Astrocyte of the spinal cord (primary cell): ENCODE measurements around the gene LRRC8D.

ENCODE experiments used
- DNase-seq: peaks from one replicate; pipeline ENCODE4 v3.0.0; 2011; ENCODE audit warnings: low read depth, low spot score
- H3K4me3 ChIP-seq: 2 replicates; pipeline ENCODE4 v1.5.1; 2011; ENCODE audit warnings: low read depth, mild to moderate bottlenecking, low read length, moderate library complexity
- CTCF ChIP-seq: IDR thresholded peaks from 2 replicates; pipeline ENCODE4 v1.5.1; 2012; ENCODE audit warnings: low read depth, mild to moderate bottlenecking, low read length, inconsistent platforms
- in situ Hi-C: cut with HindIII; loops from 2 replicates; pipeline ENCODE4 v1.10.0; 2017; ENCODE audit warnings: low sequenced_read_pairs

Gene LRRC8D

GRCh38 chr1:89930579-89930978, 109.7 kb downstream of the LRRC8D start:
- in situ Hi-C loops, result no loop called here
- DNase-seq, result no peak
- no peak overlapping the region for H3K4me3 ChIP-seq
- TF ChIP-seq CTCF, result no peak

- DNase-seq, result no peak
- in situ Hi-C loops, result no loop called here
- no peak for TF ChIP-seq CTCF
- no peak overlapping the region for H3K4me3 ChIP-seq
Observed at GRCh38 chr1:89931964-89932363, 111.1 kb downstream of the LRRC8D start.

GRCh38 chr1:89932598-89933364, 111.9 kb downstream of the LRRC8D start:
- no peak overlapping the region for H3K4me3 ChIP-seq
- DNase-seq, result no peak
- no peak for TF ChIP-seq CTCF
- in situ Hi-C loops, result no loop called here

- H3K4me3 ChIP-seq, result no peak overlapping the region
- TF ChIP-seq CTCF, result no peak
- no peak for DNase-seq
- in situ Hi-C loops, result no loop called here
Observed at GRCh38 chr1:89934461-89934860, 113.6 kb downstream of the LRRC8D start.

- no peak overlapping the region for H3K4me3 ChIP-seq
- in situ Hi-C loops, result no loop called here
- TF ChIP-seq CTCF, result no peak
- no peak for DNase-seq
Observed at GRCh38 chr1:89935235-89935634, 114.4 kb downstream of the LRRC8D start.

GRCh38 chr1:89936694-89937093, 115.9 kb downstream of the LRRC8D start:
- TF ChIP-seq CTCF, result no peak
- no peak for DNase-seq
- no peak overlapping the region for H3K4me3 ChIP-seq
- in situ Hi-C loops, result no loop called here
